ENCODE data around the gene LEMD2. TPM values are rescaled to one million over a fixed set of nuclear protein-coding genes. Genes with fewer than 3 reads are reported as not detected.

Gene LEMD2
- total and polyA plus RNA-seq, 2 donors (not counting 3 experiments of a cell fraction or from before 2014, with no cell fraction given), result 61.1 to 81.8 TPM

DNA sequence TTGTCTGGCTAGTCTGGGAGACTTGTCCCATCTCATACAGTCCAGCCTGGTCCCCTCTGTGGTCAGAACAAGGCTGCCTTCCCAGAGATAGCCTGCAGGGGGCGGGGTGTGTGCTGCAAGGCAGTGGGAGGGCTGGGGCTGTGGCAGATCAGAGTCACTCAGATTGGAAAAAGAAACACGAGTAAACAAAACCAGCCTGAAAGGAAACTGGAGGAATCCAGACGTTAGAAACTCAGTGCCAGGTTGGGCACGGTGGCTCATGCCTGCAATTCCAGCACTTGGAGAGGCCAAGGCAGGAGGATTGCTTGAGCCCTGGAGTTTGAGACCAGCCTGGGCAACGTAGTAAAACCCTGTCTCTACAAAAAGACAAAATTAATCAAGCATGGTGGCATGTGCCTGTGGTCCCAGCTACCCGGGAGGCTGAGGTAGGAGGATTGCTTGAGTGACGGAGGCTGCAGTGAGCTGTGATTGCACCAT, 20.2 kb downstream of the LEMD2 start:
- TF ChIP-seq, protein P1, sequence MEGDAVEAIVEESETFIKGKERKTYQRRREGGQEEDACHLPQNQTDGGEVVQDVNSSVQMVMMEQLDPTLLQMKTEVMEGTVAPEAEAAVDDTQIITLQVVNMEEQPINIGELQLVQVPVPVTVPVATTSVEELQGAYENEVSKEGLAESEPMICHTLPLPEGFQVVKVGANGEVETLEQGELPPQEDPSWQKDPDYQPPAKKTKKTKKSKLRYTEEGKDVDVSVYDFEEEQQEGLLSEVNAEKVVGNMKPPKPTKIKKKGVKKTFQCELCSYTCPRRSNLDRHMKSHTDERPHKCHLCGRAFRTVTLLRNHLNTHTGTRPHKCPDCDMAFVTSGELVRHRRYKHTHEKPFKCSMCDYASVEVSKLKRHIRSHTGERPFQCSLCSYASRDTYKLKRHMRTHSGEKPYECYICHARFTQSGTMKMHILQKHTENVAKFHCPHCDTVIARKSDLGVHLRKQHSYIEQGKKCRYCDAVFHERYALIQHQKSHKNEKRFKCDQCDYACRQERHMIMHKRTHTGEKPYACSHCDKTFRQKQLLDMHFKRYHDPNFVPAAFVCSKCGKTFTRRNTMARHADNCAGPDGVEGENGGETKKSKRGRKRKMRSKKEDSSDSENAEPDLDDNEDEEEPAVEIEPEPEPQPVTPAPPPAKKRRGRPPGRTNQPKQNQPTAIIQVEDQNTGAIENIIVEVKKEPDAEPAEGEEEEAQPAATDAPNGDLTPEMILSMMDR (IDR thresholded peaks at IDR 0.05; ENCODE audit: extremely low read depth in 1 of 2, insufficient read depth in 1 of 2, low read depth in 1 of 2, low read length in 2 of 2), result peak; percentile 76 to 96
- no peak for TF ChIP-seq EZH2 (IDR thresholded peaks at IDR 0.05; ENCODE audit: borderline replicate concordance, low read depth, low read length, severe bottlenecking)
- no peak for TF ChIP-seq MYC (IDR thresholded peaks at IDR 0.05; ENCODE audit: low read depth, low read length)
- TF ChIP-seq POLR2A (IDR thresholded peaks at IDR 0.05; ENCODE audit: low read depth, low read length), result no peak
- BruUV-seq (replicated peaks), result no TSS peak
- dilution Hi-C loops (cut with MboI; ENCODE audit: extremely low pct_ligation_motif_present, low sequenced_read_pairs) (no loop called here), intact Hi-C loops (cut with micrococcal nuclease) (loop anchor here (1.0 to 2.0 kb wide), 4 partner anchors 24 to 386 kb away; no protein-coding TSS in a partner anchor)
- no peak overlapping the region for H3K4me3 ChIP-seq (replicated peaks in 1 of 3; ENCODE audit: insufficient read depth in 1 of 3, low read depth in 1 of 3, low read length in 3 of 3)
- H3K4me2 ChIP-seq (ENCODE audit: insufficient read depth, low read length), result no peak overlapping the region
- peak overlapping the region; percentile 84 for H2AFZ ChIP-seq (ENCODE audit: low read depth, low read length)
- H3K4me1 ChIP-seq (ENCODE audit: control insufficient read depth, extremely low read depth, insufficient read depth, low read length), result peaks cover 43% of the 10 kb centered on the region
- H3K9me3 ChIP-seq (replicated peaks; ENCODE audit: control insufficient read depth, insufficient read depth, low read length), result no peaks in the 10 kb centered on the region
- no peaks in the 10 kb centered on the region for H4K20me1 ChIP-seq (replicated peaks; ENCODE audit: control insufficient read depth, extremely low read depth, insufficient read depth, low read length)
- H3K27me3 ChIP-seq (ENCODE audit: control insufficient read depth in 2 of 2, insufficient read depth in 2 of 2, low read length in 2 of 2), result no peaks in the 10 kb centered on the region
- H3K36me3 ChIP-seq (ENCODE audit: control insufficient read depth in 2 of 2, extremely low read depth in 1 of 2, insufficient read depth in 2 of 2, low read length in 2 of 2), result peaks cover 0 to 3% of the 10 kb centered on the region in 2 experiments
- CTCF ChIA-PET, result interaction anchor here (1.0 to 9.0 kb wide), 16 partner anchors 9 to 386 kb away, joined by 3 to 286 read pairs (median 3); partner anchors contain the start of gene LEMD2
- DNase-seq (ENCODE audit: low read depth, low spot score) (peak; percentile 82), FAIRE-seq (peak; percentile 96)
- no peaks in the 10 kb centered on the region for H3K79me2 ChIP-seq (ENCODE audit: control insufficient read depth, insufficient read depth, low read length)
- H3K9ac ChIP-seq (replicated peaks; ENCODE audit: extremely low read depth, insufficient read depth, low read length), result no peak overlapping the region
- POLR2A ChIA-PET, result no interaction called here
- H3K9me1 ChIP-seq (replicated peaks; ENCODE audit: control insufficient read depth, extremely low read depth, insufficient read depth, low read length), result no peaks in the 10 kb centered on the region
- H3K27ac ChIP-seq (ENCODE audit: insufficient read depth, low read depth, low read length), result peak overlapping the region; percentile 4
